Natural killer cell treated with Interleukin-12 subunit alpha and Interleukin-12 subunit beta and Interleukin-15 and Interleukin-18, amount 100 ng/mL, for 72 hours (primary cell): Measurements from ENCODE around the gene CD82. TPM values are rescaled to one million over a fixed set of nuclear protein-coding genes. Genes with fewer than 3 reads are reported as not detected.
"Not testable (repeated sequence)": the region's sequence is repeated elsewhere in the genome, so short reads cannot be mapped to it uniquely, and the experiment has no call there.

Experiments
- ATAC-seq, 2 donors: fragments of 150-1000 bp; cut with Tn5 transposase in 1 of 2; sonication (Bioruptor Pico), chemical (Tn5 transposase) in 1 of 2; 2 replicates each; pipeline ENCODE4 v1.10.0; 2021
- DNase-seq: peaks from one replicate; pipeline ENCODE4 v3.0.0; 2022; ENCODE audit warnings: low spot score
- H3K27ac Mint-ChIP-seq, 2 donors: 1 replicate in 1 of 2; 2 replicates in 1 of 2; pipeline ENCODE4 v1.8.0; 2022; ENCODE audit warnings: mixed read lengths in 2 of 2, mild to moderate bottlenecking in 1 of 2, moderate library complexity in 1 of 2
- H3K27me3 Mint-ChIP-seq, 2 donors: 1 replicate in 1 of 2; 2 replicates in 1 of 2; pipeline ENCODE4 v1.8.0; 2022; ENCODE audit warnings: mixed read lengths in 2 of 2
- H3K36me3 Mint-ChIP-seq: one replicate; pipeline ENCODE4 v1.8.0; 2022; ENCODE audit warnings: mixed read lengths
- H3K4me1 Mint-ChIP-seq, 2 donors: 1 replicate in 1 of 2; 2 replicates in 1 of 2; pipeline ENCODE4 v1.8.0; 2022; ENCODE audit warnings: low read depth in 2 of 2, mixed read lengths in 2 of 2, mild to moderate bottlenecking in 1 of 2
- H3K4me3 Mint-ChIP-seq: one replicate; pipeline ENCODE4 v1.8.0; 2022; ENCODE audit warnings: mixed read lengths
- H3K9me3 Mint-ChIP-seq: 2 replicates; pipeline ENCODE4 v1.8.0; 2022; ENCODE audit warnings: mixed read lengths
- total RNA-seq, 2 donors: library from RNA; stranded (reverse); gene quantifications; one replicate each; pipeline ENCODE4 v1.2.3, GENCODE V29; 2022

The CD82 gene
- total RNA-seq, 2 donors from 2014 or later: 39.3 to 158 TPM

GRCh38 chr11:44539971-44540370 lies 25.5 kb upstream of the CD82 start:
- Mint-ChIP-seq H3K4me3 (no peak overlapping the region), H3K27me3 (peaks cover 0 to 5% of the 10 kb centered on the region in 2 donors), H3K9me3 (no peaks in the 10 kb centered on the region), H3K27ac (no peak overlapping the region), H3K36me3 (no peaks in the 10 kb centered on the region), H3K4me1 (no peaks in the 10 kb centered on the region)
- ATAC-seq (no peak), DNase-seq (no peak)

- no peak overlapping the region for H3K27ac Mint-ChIP-seq
- H3K4me3 Mint-ChIP-seq: no peak overlapping the region
- no peaks in the 10 kb centered on the region for H3K4me1 Mint-ChIP-seq
- H3K27me3 Mint-ChIP-seq: peaks cover 0 to 2% of the 10 kb centered on the region in 2 donors
- no peak for ATAC-seq
- no peaks in the 10 kb centered on the region for H3K36me3 Mint-ChIP-seq
- no peak for DNase-seq
- H3K9me3 Mint-ChIP-seq: no peaks in the 10 kb centered on the region
Observed at GRCh38 chr11:44540667-44541066, 24.8 kb upstream of the CD82 start.

GRCh38 chr11:44542372-44542771 lies 23.1 kb upstream of the CD82 start:
- DNase-seq: no peak
- ATAC-seq: peak in 1 of 2 donors; percentile 30
- no peaks in the 10 kb centered on the region for H3K4me1 Mint-ChIP-seq
- H3K27me3 Mint-ChIP-seq: no peaks in the 10 kb centered on the region
- no peaks in the 10 kb centered on the region for H3K36me3 Mint-ChIP-seq
- H3K27ac Mint-ChIP-seq: no peak overlapping the region
- no peak overlapping the region for H3K4me3 Mint-ChIP-seq
- H3K9me3 Mint-ChIP-seq: no peaks in the 10 kb centered on the region

- H3K36me3 Mint-ChIP-seq, H3K4me1 Mint-ChIP-seq, ATAC-seq, H3K4me3 Mint-ChIP-seq, H3K27ac Mint-ChIP-seq, H3K9me3 Mint-ChIP-seq, DNase-seq, H3K27me3 Mint-ChIP-seq: not testable (repeated sequence)
Observed at GRCh38 chr11:44546984-44547383, 18.5 kb upstream of the CD82 start.

- H3K36me3 Mint-ChIP-seq, H3K4me1 Mint-ChIP-seq, H3K27ac Mint-ChIP-seq, H3K27me3 Mint-ChIP-seq, DNase-seq, ATAC-seq, H3K9me3 Mint-ChIP-seq, H3K4me3 Mint-ChIP-seq: not testable (repeated sequence)
Observed at GRCh38 chr11:44547534-44547933, 17.9 kb upstream of the CD82 start.

- Mint-ChIP-seq H3K9me3 (no peaks in the 10 kb centered on the region), H3K27ac (no peak overlapping the region), H3K4me1 (no peaks in the 10 kb centered on the region), H3K27me3 (peaks cover 0 to 2% of the 10 kb centered on the region in 2 donors), H3K36me3 (no peaks in the 10 kb centered on the region), H3K4me3 (no peak overlapping the region)
- DNase-seq: no peak
- no peak for ATAC-seq
Observed at GRCh38 chr11:44548032-44548695, 17.3 kb upstream of the CD82 start.

GRCh38 chr11:44548961-44549749 lies 16.3 kb upstream of the CD82 start:
- H3K9me3 Mint-ChIP-seq, H3K4me3 Mint-ChIP-seq, DNase-seq, H3K36me3 Mint-ChIP-seq, H3K27ac Mint-ChIP-seq, H3K27me3 Mint-ChIP-seq, ATAC-seq, H3K4me1 Mint-ChIP-seq: not testable (repeated sequence)

GRCh38 chr11:44550123-44550522 lies 15.3 kb upstream of the CD82 start:
- DNase-seq: no peak
- no peak for ATAC-seq
- Mint-ChIP-seq H3K9me3 (no peaks in the 10 kb centered on the region), H3K4me3 (no peak overlapping the region), H3K27ac (no peak overlapping the region), H3K27me3 (peaks cover 0 to 2% of the 10 kb centered on the region in 2 donors), H3K36me3 (no peaks in the 10 kb centered on the region), H3K4me1 (no peaks in the 10 kb centered on the region)

GRCh38 chr11:44551456-44552139 lies 13.9 kb upstream of the CD82 start:
- Mint-ChIP-seq H3K27me3 (peaks cover 0 to 2% of the 10 kb centered on the region in 2 donors), H3K27ac (no peak overlapping the region), H3K9me3 (no peaks in the 10 kb centered on the region), H3K4me1 (peaks cover under 1 to 1% of the 10 kb centered on the region in 2 donors), H3K36me3 (no peaks in the 10 kb centered on the region), H3K4me3 (no peak overlapping the region)
- no peak for DNase-seq
- no peak for ATAC-seq

GRCh38 chr11:44555031-44555800 lies 10.2 kb upstream of the CD82 start:
- peaks cover 13 to 15% of the 10 kb centered on the region in 2 donors for H3K4me1 Mint-ChIP-seq
- H3K27ac Mint-ChIP-seq: no peak overlapping the region
- H3K36me3 Mint-ChIP-seq: no peaks in the 10 kb centered on the region
- DNase-seq: no peak
- H3K9me3 Mint-ChIP-seq: no peaks in the 10 kb centered on the region
- peaks cover 0 to 2% of the 10 kb centered on the region in 2 donors for H3K27me3 Mint-ChIP-seq
- H3K4me3 Mint-ChIP-seq: no peak overlapping the region
- ATAC-seq: no peak

- Mint-ChIP-seq H3K4me1 (peaks cover 15 to 17% of the 10 kb centered on the region in 2 donors), H3K4me3 (no peak overlapping the region), H3K27ac (no peak overlapping the region), H3K27me3 (no peaks in the 10 kb centered on the region), H3K9me3 (no peaks in the 10 kb centered on the region), H3K36me3 (no peaks in the 10 kb centered on the region)
- peak; percentile 68 for DNase-seq
- peak in 1 of 2 donors; percentile 63 for ATAC-seq
Observed at GRCh38 chr11:44556735-44557409, 8.6 kb upstream of the CD82 start.

- Mint-ChIP-seq H3K27ac (no peak overlapping the region), H3K27me3 (no peaks in the 10 kb centered on the region)
- ATAC-seq: no peak
Observed at GRCh38 chr11:44557464-44557863, 8.0 kb upstream of the CD82 start.

More at GRCh38 chr11:44557464-44557863, 8.0 kb upstream of the CD82 start:
- Mint-ChIP-seq H3K36me3 (no peaks in the 10 kb centered on the region), H3K9me3 (no peaks in the 10 kb centered on the region), H3K4me3 (no peak overlapping the region), H3K4me1 (peaks cover 15 to 20% of the 10 kb centered on the region in 2 donors)
- no peak for DNase-seq
